Measurements from ENCODE around the gene SFPQ. TPM values are rescaled to one million over a fixed set of nuclear protein-coding genes. Genes with fewer than 3 reads are reported as not detected.
A peak's percentile ranks its signal among the peaks of the same experiment; 100 is the strongest.

Gene SFPQ
- total and polyA plus RNA-seq, 2 of the 8 experiments (the other 6 are each of a cell fraction or from before 2014, with no cell fraction given) = 118 to 469 TPM

- H3K27me3 ChIP-seq (replicated peaks in 1 of 4; ENCODE audit: control insufficient read depth in 3 of 4, extremely low read depth in 1 of 4, insufficient read depth in 3 of 4, low read length in 3 of 4) = no peaks in the 10 kb centered on the region
- no peak overlapping the region for H2BK15ac ChIP-seq (ENCODE audit: low read length)
- CTCF ChIA-PET (ENCODE audit: partially characterized antibody) = no interaction called here
- peaks cover 8 to 59% (median 45%) of the 10 kb centered on the region in 4 experiments for H3K36me3 ChIP-seq (ENCODE audit: control insufficient read depth in 2 of 4, insufficient read depth in 4 of 4, low read length in 3 of 4)
- no peak overlapping the region for H4K5ac ChIP-seq (ENCODE audit: insufficient read length, low read depth, low read length)
- no peak overlapping the region for H2AFZ ChIP-seq (ENCODE audit: low read length)
- peaks cover 2% of the 10 kb centered on the region for H3K79me1 ChIP-seq (ENCODE audit: low read depth, low read length)
- POLR2A ChIA-PET (ENCODE audit: partially characterized antibody) = interaction anchor here (0.6 to 9.7 kb wide), 10 partner anchors 8 to 332 kb away, joined by 3 to 97 read pairs (median 3); no protein-coding TSS in a partner anchor
- no peak overlapping the region for H3K18ac ChIP-seq (ENCODE audit: extremely low read depth, low read length)
- peak in 1 of 2 experiments; percentile 31; a peak in 2 of 3 replicates for TF ChIP-seq POLR2A (IDR thresholded peaks at IDR 0.05; ENCODE audit: control extremely low read depth in 1 of 2, low read depth in 2 of 2, low read length in 2 of 2)
- TF ChIP-seq EZH2 (IDR thresholded peaks at IDR 0.05; ENCODE audit: low read depth, low read length, severe bottlenecking) = no peak
- 0 out of 2 replicates have a peak, but pooled peaks have one; percentile 4 for TF ChIP-seq NRF1 (IDR thresholded peaks at IDR 0.05; ENCODE audit: low read depth, low read length)
- FAIRE-seq (no peak), DNase-seq (ENCODE audit: low read depth in 1 of 2, low spot score in 2 of 2) (no peak)
- H3K79me2 ChIP-seq (ENCODE audit: control insufficient read depth in 1 of 2, insufficient read depth in 2 of 2, low read length in 2 of 2) = peaks cover 0 to 18% of the 10 kb centered on the region in 2 experiments; a peak in 2 of 4 replicates
- no peak overlapping the region for H3K27ac ChIP-seq (ENCODE audit: low read depth, low read length)
- H3K14ac ChIP-seq (ENCODE audit: insufficient read length) = no peak overlapping the region
- H3K23ac ChIP-seq (ENCODE audit: insufficient read length) = no peak overlapping the region
- 100% methylated on average over 1 of the region's 1 CpG; no CpG with 5 or more reads in 1 of the 2 experiments for WGBS, 2 experiments (ENCODE audit: extremely low coverage in 1 of 2, insufficient coverage in 1 of 2, insufficient read length in 1 of 2, insufficient replicate concordance in 2 of 2, low coverage in 1 of 2, low lambda C conversion rate in 2 of 2, missing lambda C conversion rate in 1 of 2)
- no peak overlapping the region for H3K9ac ChIP-seq (replicated peaks in 1 of 4; ENCODE audit: extremely low read depth in 1 of 4, low read depth in 3 of 4, low read length in 3 of 4)
- H2AK5ac ChIP-seq (ENCODE audit: low read depth, low read length) = no peak overlapping the region
- no peak overlapping the region for H4K91ac ChIP-seq (replicated peaks; ENCODE audit: insufficient read length, low read length)
- H3K4ac ChIP-seq (replicated peaks; ENCODE audit: insufficient read length, low read depth, low read length) = no peak overlapping the region
- no peak overlapping the region for H2BK120ac ChIP-seq (replicated peaks; ENCODE audit: low read depth, low read length)
- H3K4me3 ChIP-seq (ENCODE audit: extremely low read depth in 1 of 4, insufficient read depth in 2 of 4, low read depth in 3 of 4, low read length in 4 of 4) = no peak overlapping the region
- no peak overlapping the region for H4K8ac ChIP-seq (ENCODE audit: extremely low read depth, insufficient read depth, low read length)
- H3K23me2 ChIP-seq (ENCODE audit: low read depth, low read length) = no peaks in the 10 kb centered on the region
- no peak overlapping the region for H3K56ac ChIP-seq (replicated peaks; ENCODE audit: insufficient read length, low read depth, low read length)
- H3K4me1 ChIP-seq (replicated peaks in 1 of 4; ENCODE audit: control insufficient read depth in 3 of 4, insufficient read depth in 4 of 4, low read length in 3 of 4) = peaks cover 0 to 2% (median 0%) of the 10 kb centered on the region in 4 experiments; a peak in 2 of 7 replicates
- no peaks in the 10 kb centered on the region for H3K9me3 ChIP-seq (ENCODE audit: insufficient read depth in 2 of 2, low read depth in 1 of 2, low read length in 1 of 2)
- H2BK20ac ChIP-seq (ENCODE audit: low read length) = no peak overlapping the region
- no peak overlapping the region for H3K4me2 ChIP-seq (ENCODE audit: insufficient read depth in 1 of 2, low read depth in 2 of 2, low read length in 2 of 2)
- H4K20me1 ChIP-seq (replicated peaks in 1 of 2; ENCODE audit: control insufficient read depth in 1 of 2, insufficient read depth in 2 of 2, low read length in 2 of 2) = peaks cover 21 to 24% of the 10 kb centered on the region in 2 experiments
- no peak overlapping the region for H2BK5ac ChIP-seq (ENCODE audit: low read depth, low read length)
- H2BK12ac ChIP-seq (ENCODE audit: low read depth, low read length) = no peak overlapping the region
Observed at GRCh38 chr1:35175602-35176001, 17.3 kb downstream of the SFPQ start.
